ENCODE results near the gene RPP25. TPM values are rescaled to one million over a fixed set of nuclear protein-coding genes. Genes with fewer than 3 reads are reported as not detected.
A peak's percentile ranks its signal among the peaks of the same experiment; 100 is the strongest.

Gene RPP25
- total and polyA plus RNA-seq, 4 donors, result 5.6 to 15.1 (median 10.2) TPM

DNA sequence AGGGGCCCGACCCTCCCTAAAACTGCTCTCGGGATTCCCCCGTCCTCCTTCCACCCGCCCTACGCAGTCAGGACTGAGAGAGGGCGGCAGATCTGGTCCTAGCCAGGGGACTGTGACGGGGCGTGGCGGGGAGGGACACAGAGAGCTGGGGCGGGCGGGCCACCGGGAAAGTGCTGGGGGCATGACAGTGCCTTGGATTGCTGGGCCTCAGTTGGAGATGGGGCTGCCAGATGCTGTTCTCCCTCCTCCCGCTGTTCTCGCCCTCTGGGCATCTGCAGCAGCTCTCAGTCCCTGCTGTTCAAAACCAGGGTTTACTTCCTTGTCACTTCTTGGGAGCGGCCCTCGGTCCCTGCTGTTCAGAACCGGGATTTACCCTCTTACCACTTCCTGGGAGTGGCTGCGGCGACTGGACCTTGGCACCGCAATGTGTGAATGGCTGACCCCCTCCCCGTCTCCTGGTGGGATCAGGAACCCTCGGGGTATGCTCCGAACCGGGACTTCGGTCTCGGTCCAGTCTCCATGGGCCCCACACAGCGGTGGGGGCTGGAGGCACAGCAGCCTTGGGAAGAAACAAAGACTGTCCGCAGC lies 1.8 kb upstream of the RPP25 start:
- Histone ChIP-seq H3K36me3 (ENCODE audit: control insufficient read depth, insufficient read depth, low read length) (no peaks in the 10 kb centered on the region), H3K9me3 (ENCODE audit: control insufficient read depth, insufficient read depth, low read length) (no peaks in the 10 kb centered on the region), H3K27me3 (ENCODE audit: control insufficient read depth, insufficient read depth, low read length) (peaks cover 40% of the 10 kb centered on the region), H3K4me1 (ENCODE audit: control insufficient read depth, insufficient read depth, low read length) (peaks cover 53% of the 10 kb centered on the region), H3K4me3 (ENCODE audit: low read depth, low read length) (peak overlapping the region; percentile 65), H3K27ac (ENCODE audit: low read depth, low read length) (no peak overlapping the region)
- under 1% methylated on average over 26 of the region's 28 CpGs for WGBS (ENCODE audit: insufficient coverage)
- DNase-seq (ENCODE audit: low read depth in 4 of 6, low spot score in 6 of 6), result peak in 1 of 6 donors; percentile 74

DNA sequence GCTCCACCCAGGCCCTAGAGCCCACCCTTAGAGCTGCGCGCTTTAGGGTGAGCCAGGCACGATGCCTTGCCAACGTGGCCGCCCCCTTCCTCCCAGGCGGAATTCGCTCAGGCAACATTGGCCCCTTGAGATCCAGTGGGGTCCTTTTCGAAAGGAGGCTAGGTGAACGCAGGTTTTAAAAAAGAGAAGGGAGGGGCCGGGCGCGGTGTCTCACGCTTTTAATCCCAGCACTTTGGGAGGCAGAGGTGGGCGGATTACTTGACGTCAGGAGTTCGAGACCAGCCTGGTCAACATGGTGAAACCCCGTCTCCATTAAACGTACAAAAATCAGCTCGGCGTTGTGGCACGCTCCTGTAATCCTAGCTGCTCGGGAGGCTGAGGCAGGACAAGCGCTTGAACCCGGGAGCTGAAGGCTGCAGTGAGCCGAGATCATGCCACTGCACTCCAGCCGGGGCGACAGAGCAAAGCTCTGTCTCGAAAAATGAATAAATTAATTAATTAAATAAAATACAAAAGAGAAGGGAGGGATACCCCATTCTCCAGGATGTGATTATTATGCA lies 984 bp upstream of the RPP25 start:
- DNase-seq (ENCODE audit: low read depth in 4 of 6, low spot score in 6 of 6), result peak in 1 of 6 donors; percentile 78
- H3K4me3 ChIP-seq (ENCODE audit: low read depth, low read length), result peak overlapping the region; percentile 65
- H3K27ac ChIP-seq (ENCODE audit: low read depth, low read length), result peak overlapping the region; percentile 57
- peaks cover 40% of the 10 kb centered on the region for H3K27me3 ChIP-seq (ENCODE audit: control insufficient read depth, insufficient read depth, low read length)
- no peaks in the 10 kb centered on the region for H3K9me3 ChIP-seq (ENCODE audit: control insufficient read depth, insufficient read depth, low read length)
- under 1% methylated on average over 24 of the region's 28 CpGs for WGBS (ENCODE audit: insufficient coverage)
- no peaks in the 10 kb centered on the region for H3K36me3 ChIP-seq (ENCODE audit: control insufficient read depth, insufficient read depth, low read length)
- H3K4me1 ChIP-seq (ENCODE audit: control insufficient read depth, insufficient read depth, low read length), result peaks cover 53% of the 10 kb centered on the region

DNA sequence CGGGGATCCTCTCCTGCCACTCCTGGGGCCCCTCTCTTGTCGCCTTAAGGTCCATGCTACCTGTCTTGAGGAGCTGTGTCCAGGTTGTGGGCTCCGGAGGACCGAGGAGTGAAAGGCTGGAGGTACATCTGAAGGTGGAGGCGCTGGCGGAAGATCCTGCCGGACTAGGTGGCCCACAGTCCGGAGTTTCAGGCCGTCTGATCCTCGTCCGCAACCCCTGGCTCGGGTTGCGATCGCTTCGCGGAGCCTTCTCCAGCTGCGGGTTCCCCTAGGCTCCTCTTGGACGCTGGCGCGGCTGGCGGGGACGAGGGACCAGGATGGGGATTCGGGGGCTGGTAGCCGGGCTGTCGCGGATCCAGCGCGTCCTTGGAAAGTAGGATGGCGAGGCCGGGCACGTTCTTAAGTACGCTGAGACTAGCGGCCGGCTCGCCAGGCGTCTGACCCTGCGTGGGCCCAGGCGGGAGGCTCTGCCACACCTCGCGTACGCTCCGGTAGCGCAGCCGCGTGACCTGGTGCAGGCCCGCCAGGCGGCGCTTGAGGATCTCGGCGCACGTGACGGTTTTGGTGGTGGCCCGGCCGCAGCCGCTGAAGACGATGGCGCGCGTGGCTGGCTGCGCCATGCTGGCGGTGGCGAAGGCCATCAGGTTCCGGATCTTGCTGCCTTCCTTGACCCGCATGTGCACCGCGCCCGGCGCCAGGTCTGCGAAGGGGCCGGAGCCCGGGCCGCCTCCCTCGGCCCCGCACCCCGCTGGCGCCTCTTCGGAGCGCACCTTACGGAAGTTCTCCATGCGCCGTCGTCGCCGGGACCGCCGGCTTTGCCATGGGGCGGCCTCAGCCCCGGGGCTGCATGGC lies 550 bp downstream of the RPP25 start:
- peak in 2 of 6 donors; percentile 84 to 93 for DNase-seq (ENCODE audit: low read depth in 4 of 6, low spot score in 6 of 6)
- Histone ChIP-seq H3K27me3 (ENCODE audit: control insufficient read depth, insufficient read depth, low read length) (peaks cover 40% of the 10 kb centered on the region), H3K4me3 (ENCODE audit: low read depth, low read length) (peak overlapping the region; percentile 48), H3K4me1 (ENCODE audit: control insufficient read depth, insufficient read depth, low read length) (peaks cover 55% of the 10 kb centered on the region), H3K9me3 (ENCODE audit: control insufficient read depth, insufficient read depth, low read length) (no peaks in the 10 kb centered on the region), H3K27ac (ENCODE audit: low read depth, low read length) (no peak overlapping the region), H3K36me3 (ENCODE audit: control insufficient read depth, insufficient read depth, low read length) (no peaks in the 10 kb centered on the region)
- WGBS (ENCODE audit: insufficient coverage), result 2% methylated on average over 86 of the region's 88 CpGs

DNA sequence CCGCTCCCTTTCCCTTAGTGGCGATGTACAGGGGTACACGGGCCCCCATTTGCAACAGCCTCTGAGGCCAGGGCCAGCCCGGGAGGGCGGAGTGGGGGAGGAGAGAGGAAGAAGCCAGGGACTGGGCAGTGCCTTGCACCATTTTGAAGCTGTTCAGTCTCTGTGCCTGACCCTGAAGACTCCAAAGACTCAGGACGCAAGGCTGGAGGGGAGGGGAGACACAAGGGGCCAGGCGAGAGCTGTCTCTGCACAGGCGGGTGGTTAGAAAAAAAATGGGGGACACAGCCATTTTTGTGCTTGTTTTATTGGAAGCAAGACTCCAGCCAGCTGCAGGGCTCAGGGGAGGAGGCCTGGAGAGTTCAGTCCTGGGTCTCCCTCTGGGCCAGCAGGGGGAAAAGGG lies 1.6 kb downstream of the RPP25 start:
- no peaks in the 10 kb centered on the region for H3K9me3 ChIP-seq (ENCODE audit: control insufficient read depth, insufficient read depth, low read length)
- no peaks in the 10 kb centered on the region for H3K36me3 ChIP-seq (ENCODE audit: control insufficient read depth, insufficient read depth, low read length)
- H3K27me3 ChIP-seq (ENCODE audit: control insufficient read depth, insufficient read depth, low read length), result peaks cover 39% of the 10 kb centered on the region
- no peak for DNase-seq (ENCODE audit: low read depth in 4 of 6, low spot score in 6 of 6)
- no peak overlapping the region for H3K27ac ChIP-seq (ENCODE audit: low read depth, low read length)
- H3K4me1 ChIP-seq (ENCODE audit: control insufficient read depth, insufficient read depth, low read length), result peaks cover 59% of the 10 kb centered on the region
- H3K4me3 ChIP-seq (ENCODE audit: low read depth, low read length), result peak overlapping the region; percentile 11
- 59% methylated on average over 6 of the region's 8 CpGs for WGBS (ENCODE audit: insufficient coverage)

DNA sequence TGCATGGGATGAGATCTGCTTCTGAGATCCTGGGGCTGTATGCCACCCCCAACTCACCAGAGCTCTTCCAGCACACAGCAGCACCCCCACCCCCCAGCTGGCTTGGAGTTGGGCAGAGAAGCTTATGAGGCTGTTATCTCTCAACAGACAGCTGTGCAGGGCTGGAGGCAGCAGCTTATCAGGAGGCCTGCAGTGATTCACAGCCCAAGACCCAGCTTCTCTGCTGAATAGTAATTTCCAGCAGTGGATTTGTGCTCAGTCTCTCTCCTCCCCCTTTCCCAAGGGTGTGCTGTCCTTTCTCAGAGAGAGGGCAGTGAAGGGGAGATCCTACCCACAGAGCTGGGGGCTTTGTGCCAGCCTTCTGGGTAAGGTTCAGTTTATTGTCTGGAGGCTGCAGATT lies 2.1 kb downstream of the RPP25 start:
- Histone ChIP-seq H3K27ac (ENCODE audit: low read depth, low read length) (no peak overlapping the region), H3K27me3 (ENCODE audit: control insufficient read depth, insufficient read depth, low read length) (peaks cover 36% of the 10 kb centered on the region), H3K4me1 (ENCODE audit: control insufficient read depth, insufficient read depth, low read length) (peaks cover 58% of the 10 kb centered on the region), H3K4me3 (ENCODE audit: low read depth, low read length) (peak overlapping the region; percentile 11), H3K9me3 (ENCODE audit: control insufficient read depth, insufficient read depth, low read length) (no peaks in the 10 kb centered on the region), H3K36me3 (ENCODE audit: control insufficient read depth, insufficient read depth, low read length) (no peaks in the 10 kb centered on the region)
- peak in 2 of 6 donors; percentile 56 to 82 for DNase-seq (ENCODE audit: low read depth in 4 of 6, low spot score in 6 of 6)

DNA sequence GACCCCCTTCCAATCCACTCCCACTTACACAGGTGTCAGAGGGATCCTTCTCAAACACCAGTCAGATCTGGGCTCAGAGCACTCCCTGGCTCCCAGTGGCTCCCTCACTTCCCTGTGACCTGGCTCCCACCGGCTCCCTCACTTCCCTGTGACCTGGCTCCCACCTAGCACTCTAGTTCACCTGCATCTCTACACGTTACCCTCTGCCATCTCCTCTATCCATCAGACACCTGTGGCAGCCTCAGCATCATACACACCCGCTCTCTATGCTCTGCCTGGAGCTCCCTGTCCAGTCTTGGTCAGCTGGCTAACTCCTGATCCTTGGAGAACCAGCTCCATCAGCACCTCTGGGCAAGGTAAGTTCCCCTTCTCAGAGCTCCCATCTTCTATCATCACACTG lies 5.6 kb downstream of the RPP25 start:
- no peak for DNase-seq (ENCODE audit: low read depth in 4 of 6, low spot score in 6 of 6)
- no peaks in the 10 kb centered on the region for H3K36me3 ChIP-seq (ENCODE audit: control insufficient read depth, insufficient read depth, low read length)
- no peak overlapping the region for H3K27ac ChIP-seq (ENCODE audit: low read depth, low read length)
- 67% methylated on average over 3 of the region's 3 CpGs for WGBS (ENCODE audit: insufficient coverage)
- no peak overlapping the region for H3K4me3 ChIP-seq (ENCODE audit: low read depth, low read length)
- H3K9me3 ChIP-seq (ENCODE audit: control insufficient read depth, insufficient read depth, low read length), result no peaks in the 10 kb centered on the region
- H3K4me1 ChIP-seq (ENCODE audit: control insufficient read depth, insufficient read depth, low read length), result peaks cover 27% of the 10 kb centered on the region
- H3K27me3 ChIP-seq (ENCODE audit: control insufficient read depth, insufficient read depth, low read length), result peaks cover 10% of the 10 kb centered on the region

DNA sequence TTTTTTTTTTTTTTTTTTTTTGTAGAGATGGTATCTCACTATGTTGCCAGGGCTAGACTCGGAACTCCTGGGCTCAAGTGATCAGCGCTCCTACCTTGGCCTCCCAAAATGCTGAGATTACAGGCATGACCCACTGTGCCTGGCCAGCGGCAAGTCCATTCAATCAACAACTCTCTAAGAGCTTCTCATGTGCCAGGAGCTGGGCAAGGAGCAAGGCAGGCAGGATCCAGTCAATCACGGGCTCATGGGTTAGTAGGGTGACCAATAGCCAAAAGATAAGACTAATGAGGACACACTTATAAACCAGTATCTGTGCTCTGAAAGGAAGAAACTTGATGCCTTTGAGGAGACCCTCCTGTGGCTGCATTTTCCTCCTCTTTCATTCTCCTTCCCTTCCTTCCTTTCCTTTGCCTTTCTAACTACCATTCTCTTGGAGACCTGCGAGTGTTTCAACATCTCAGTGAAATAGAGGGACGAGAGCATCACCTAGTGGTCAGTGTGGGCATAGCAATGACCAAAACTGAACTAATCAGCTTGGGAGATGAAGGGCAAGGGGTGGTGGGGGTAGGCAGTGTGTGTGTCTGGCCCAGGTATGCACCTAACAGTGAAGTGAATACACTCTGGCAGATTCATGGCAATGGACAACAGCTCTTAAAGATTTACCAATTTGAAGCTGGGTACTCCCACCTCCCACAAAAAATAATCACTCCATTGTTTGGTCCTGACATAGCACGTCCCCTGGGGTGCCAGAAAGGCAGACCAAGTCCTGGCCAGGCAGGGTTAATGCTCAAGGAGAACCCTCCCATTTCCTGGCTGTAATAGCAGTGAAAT lies 6.3 kb downstream of the RPP25 start:
- no peak overlapping the region for H3K4me3 ChIP-seq (ENCODE audit: low read depth, low read length)
- WGBS (ENCODE audit: insufficient coverage), result 35% methylated on average over 2 of the region's 7 CpGs
- peaks cover 20% of the 10 kb centered on the region for H3K4me1 ChIP-seq (ENCODE audit: control insufficient read depth, insufficient read depth, low read length)
- H3K36me3 ChIP-seq (ENCODE audit: control insufficient read depth, insufficient read depth, low read length), result no peaks in the 10 kb centered on the region
- H3K27ac ChIP-seq (ENCODE audit: low read depth, low read length), result no peak overlapping the region
- H3K27me3 ChIP-seq (ENCODE audit: control insufficient read depth, insufficient read depth, low read length), result peaks cover 3% of the 10 kb centered on the region
- H3K9me3 ChIP-seq (ENCODE audit: control insufficient read depth, insufficient read depth, low read length), result no peaks in the 10 kb centered on the region
- peak in 4 of 6 donors; percentile 72 to 96 (median 88) for DNase-seq (ENCODE audit: low read depth in 4 of 6, low spot score in 6 of 6)

DNA sequence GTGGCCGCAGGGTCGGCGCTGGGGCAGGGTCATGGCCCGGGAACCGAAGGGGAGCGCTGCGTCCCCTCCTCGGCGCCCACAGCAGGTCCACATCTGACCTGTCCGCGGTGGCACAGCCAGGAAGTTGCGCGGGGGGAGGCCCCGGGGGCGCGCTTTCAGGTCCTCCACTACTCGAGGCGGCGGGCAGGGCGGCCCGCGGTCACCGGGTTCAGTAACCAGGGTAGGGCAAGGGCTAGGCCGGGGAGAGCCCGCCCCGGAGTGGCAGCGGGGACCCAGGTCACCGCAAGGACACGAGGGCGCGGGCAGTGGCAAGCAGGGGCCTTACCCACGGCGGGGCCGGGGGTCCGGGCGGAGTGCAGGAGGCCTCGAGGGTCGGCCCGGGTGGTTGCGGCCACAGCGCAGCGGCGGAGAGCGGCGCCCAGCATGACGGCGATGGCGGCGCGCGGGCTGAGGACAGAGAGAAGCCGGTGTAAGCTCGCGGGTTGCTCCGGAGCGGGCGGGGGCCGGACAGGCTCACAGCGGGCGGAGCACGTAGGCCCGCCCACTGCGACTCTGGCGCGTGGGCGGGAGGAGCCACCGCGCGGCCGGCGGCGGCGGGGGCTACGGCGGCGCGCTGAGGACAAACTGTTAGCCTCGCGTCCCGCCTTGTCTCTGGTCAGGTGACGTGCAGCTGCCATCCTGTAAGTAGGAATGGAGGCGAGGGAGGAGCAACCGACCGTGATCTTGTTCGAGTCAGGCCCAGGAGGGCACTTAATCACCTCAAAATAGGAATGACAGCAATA lies 18.8 kb downstream of the RPP25 start, which contains the start of gene COX5A:
Gene COX5A (minus strand): TSS at position 484 of the 782 bp plus-strand sequence. CDS start 59 bp downstream, at position 425.
- Histone ChIP-seq H3K4me3 (ENCODE audit: low read depth, low read length) (peak within 1 kb of the TSS; percentile 81), H3K27ac (ENCODE audit: low read depth, low read length) (peak within 1 kb of the TSS; percentile 81), H3K4me1 (ENCODE audit: control insufficient read depth, insufficient read depth, low read length) (peaks cover 11% of the 10 kb centered on the region), H3K36me3 (ENCODE audit: control insufficient read depth, insufficient read depth, low read length) (peaks cover 2% of the 10 kb centered on the region), H3K9me3 (ENCODE audit: control insufficient read depth, insufficient read depth, low read length) (no peaks in the 10 kb centered on the region), H3K27me3 (ENCODE audit: control insufficient read depth, insufficient read depth, low read length) (no peaks in the 10 kb centered on the region)
- WGBS (ENCODE audit: insufficient coverage), result under 1% methylated on average over 80 of the region's 85 CpGs
- DNase-seq (ENCODE audit: low read depth in 4 of 6, low spot score in 6 of 6), result peak; percentile 83 to 99 (median 94)

DNA sequence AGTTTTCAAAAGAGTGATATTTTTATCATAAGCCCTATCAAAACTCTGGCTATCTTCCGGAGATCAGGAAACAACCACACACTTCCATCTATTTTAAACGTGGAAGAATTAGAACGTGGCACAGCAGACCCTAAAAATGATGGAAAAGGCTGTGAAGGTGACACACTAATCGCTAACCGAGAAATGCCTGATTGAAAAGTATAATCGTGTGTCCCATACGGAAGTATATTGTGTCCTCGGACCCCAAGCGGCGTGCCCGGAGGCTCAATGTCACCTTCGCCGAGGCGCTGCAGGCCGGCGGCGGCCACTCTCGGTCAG lies 19.3 kb downstream of the RPP25 start:
- peaks cover 11% of the 10 kb centered on the region for H3K4me1 ChIP-seq (ENCODE audit: control insufficient read depth, insufficient read depth, low read length)
- peak overlapping the region; percentile 81 for H3K4me3 ChIP-seq (ENCODE audit: low read depth, low read length)
- WGBS (ENCODE audit: insufficient coverage), result 0% methylated on average over 15 of the region's 18 CpGs
- H3K9me3 ChIP-seq (ENCODE audit: control insufficient read depth, insufficient read depth, low read length), result no peaks in the 10 kb centered on the region
- peak in 1 of 6 donors; percentile 39 for DNase-seq (ENCODE audit: low read depth in 4 of 6, low spot score in 6 of 6)
- no peaks in the 10 kb centered on the region for H3K27me3 ChIP-seq (ENCODE audit: control insufficient read depth, insufficient read depth, low read length)
- peak overlapping the region; percentile 71 for H3K27ac ChIP-seq (ENCODE audit: low read depth, low read length)
- H3K36me3 ChIP-seq (ENCODE audit: control insufficient read depth, insufficient read depth, low read length), result peaks cover 2% of the 10 kb centered on the region
